HCT116 (cell line): Measurements from ENCODE around the gene ZDHHC4. TPM values are rescaled to one million over a fixed set of nuclear protein-coding genes. Genes with fewer than 3 reads are reported as not detected.
A peak's percentile ranks its signal among the peaks of the same experiment; 100 is the strongest.
"Not testable (repeated sequence)": the region's sequence is repeated elsewhere in the genome, so short reads cannot be mapped to it uniquely, and the experiment has no call there.

ENCODE experiments used
- ATAC-seq: fragments of 200-7000 bp; cut with Tn5 transposase; 2 replicates; pipeline ENCODE4 v1.9.1; 2020; ENCODE audit warnings: mild to moderate bottlenecking, moderate library complexity
- BruUV-seq: library from RNA; stranded (reverse); fragments of 400-500 nt; replicated peaks from 2 replicates; lab custom pipeline; 2021; lab: Mats Ljungman, UMichigan
- CTCF ChIA-PET: fragments of 300-600 bp; sonication (Branson Sonifier 250); formaldehyde crosslinking; loops from one replicate; lab custom pipeline; 2021; ENCODE audit warnings: antibody characterized with exemption; lab: Charles Lee
- POLR2A ChIA-PET: fragments of 300-600, 350-600 bp; sonication (Branson Sonifier 250); formaldehyde crosslinking; loops from one replicate; lab custom pipeline; 2021; ENCODE audit warnings: antibody characterized with exemption; lab: Charles Lee
- RAD21 ChIA-PET, 2 experiments: fragments of 300-600 bp; sonication (Branson Sonifier 250); formaldehyde crosslinking; loops; one replicate each; lab custom pipeline; 2023; ENCODE audit warnings: low total read pairs in 2 of 2; ENCODE audit not compliant: uncharacterized antibody in 2 of 2, unreplicated experiment in 2 of 2, low non-redundant PET in 1 of 2; lab: Charles Lee
- DNase-seq: peaks from one replicate; pipeline ENCODE4 v3.0.0-alpha.2; 2010; ENCODE audit warnings: low read depth, low spot score
- H2AFZ ChIP-seq: fragments of 200-600 bp; shearing (Covaris generic), sonication (generic); 2 replicates; pipeline ENCODE4 v1.6.1; 2017; ENCODE audit warnings: low read depth, mixed run types, mixed read lengths, antibody characterized with exemption, low read length; ENCODE audit not compliant: poor library complexity, severe bottlenecking
- H3K27ac ChIP-seq: 2 replicates; pipeline ENCODE4 v1.5.1; 2012; ENCODE audit warnings: low read depth, low read length
- H3K27me3 ChIP-seq: fragments of 200-600 bp; sonication (generic); 2 replicates; pipeline ENCODE4 v1.6.1; 2016; ENCODE audit warnings: mixed run types, low read length, mixed read lengths; ENCODE audit not compliant: insufficient read depth
- H3K36me3 ChIP-seq, 2 experiments: fragments of 200-500 bp in 1 of 2; fragments of 200-600 bp in 1 of 2; sonication (Bioruptor generic) in 1 of 2; sonication (generic) in 1 of 2; 2 replicates each; pipeline versions ENCODE4 v1.5.1 to v1.6.1; 2014 to 2016; ENCODE audit warnings: low read length in 2 of 2, inconsistent platforms in 1 of 2, mixed read lengths in 1 of 2, mixed run types in 1 of 2; ENCODE audit not compliant: insufficient read depth in 2 of 2, control insufficient read depth in 1 of 2
- H3K4me1 ChIP-seq, 2 experiments: fragments of 200-600 bp in 1 of 2; sonication (generic) in 1 of 2; 2 replicates each; pipeline versions ENCODE4 v1.5.1 to v1.6.1; 2012 to 2017; ENCODE audit warnings: low read length in 2 of 2, inconsistent platforms in 1 of 2, mild to moderate bottlenecking in 1 of 2, mixed read lengths in 1 of 2, mixed run types in 1 of 2, moderate library complexity in 1 of 2; ENCODE audit not compliant: insufficient read depth in 2 of 2, control insufficient read depth in 1 of 2
- H3K4me2 ChIP-seq: fragments of 200-600 bp; sonication (generic); 2 replicates; pipeline ENCODE4 v1.6.1; 2017; ENCODE audit warnings: mixed run types, low read length, mixed read lengths
- H3K4me3 ChIP-seq, 2 experiments: fragments of 200-600 bp in 1 of 2; sonication (generic) in 1 of 2; replicated peaks in 1 of 2; 2 replicates each; pipeline ENCODE4 v1.5.1; 2011 to 2016; ENCODE audit warnings: low read length in 2 of 2, control low read depth in 1 of 2, low read depth in 1 of 2, mild to moderate bottlenecking in 1 of 2, mixed read lengths in 1 of 2, mixed run types in 1 of 2
- H3K79me2 ChIP-seq: fragments of 200-600 bp; sonication (generic); 2 replicates; pipeline ENCODE4 v1.6.1; 2017; ENCODE audit warnings: mild to moderate bottlenecking, mixed run types, low read length, moderate library complexity, mixed read lengths; ENCODE audit not compliant: insufficient read depth
- H3K9ac ChIP-seq: fragments of 200-600 bp; sonication (generic); 2 replicates; pipeline ENCODE4 v1.6.1; 2016; ENCODE audit warnings: low read length, mixed read lengths
- H3K9me2 ChIP-seq: fragments of 200-600 bp; sonication (generic), shearing (Covaris generic); 2 replicates; pipeline ENCODE4 v1.6.1; 2017; ENCODE audit warnings: mixed run types, mild to moderate bottlenecking, moderate library complexity; ENCODE audit not compliant: insufficient read depth
- H3K9me3 ChIP-seq, 2 experiments: fragments of 200-500 bp in 1 of 2; fragments of 200-600 bp in 1 of 2; sonication (Bioruptor generic) in 1 of 2; sonication (generic) in 1 of 2; 2 replicates each; pipeline ENCODE4 v1.6.1; 2014 to 2017; ENCODE audit warnings: low read length in 2 of 2, mixed read lengths in 2 of 2, inconsistent platforms in 1 of 2, low read depth in 1 of 2, mild to moderate bottlenecking in 1 of 2, mixed run types in 1 of 2, moderate library complexity in 1 of 2; ENCODE audit not compliant: control insufficient read depth in 1 of 2, insufficient read depth in 1 of 2
- H4K20me1 ChIP-seq: fragments of 200-600 bp; sonication (generic), shearing (Covaris generic); 2 replicates; pipeline ENCODE4 v1.6.1; 2017; ENCODE audit warnings: mixed run types, mild to moderate bottlenecking, moderate library complexity; ENCODE audit not compliant: insufficient read depth
- CBX3 ChIP-seq: IDR thresholded peaks from 2 replicates; pipeline ENCODE4 v1.6.1; 2012; ENCODE audit warnings: low read depth
- RAD21 ChIP-seq: IDR thresholded peaks from 2 replicates; pipeline ENCODE4 v1.6.1; 2012; ENCODE audit warnings: low read depth, mild to moderate bottlenecking
- YY1 ChIP-seq: IDR thresholded peaks from 2 replicates; pipeline ENCODE4 v1.6.1; 2011; ENCODE audit warnings: low read length, low read depth, moderate library complexity, mild to moderate bottlenecking; ENCODE audit not compliant: insufficient replicate concordance; ENCODE audit errors: extremely low read depth
- intact Hi-C: fragments of 100-400 bp; cut with micrococcal nuclease; formaldehyde crosslinking; loops from 2 replicates; pipeline ENCODE4 v1.10.0; 2022
- total RNA-seq: library from RNA; stranded (reverse); gene quantifications from one replicate; pipeline ENCODE4 v1.2.1, GENCODE V29; 2021; ENCODE audit not compliant: unreplicated experiment
- TF ChIP-seq, protein P1 (sequence below), 3 experiments: fragments of 200-600 bp in 1 of 3; sonication (generic) in 1 of 3; IDR thresholded peaks in 2 of 3; conservative IDR thresholded peaks in 1 of 3; 2 replicates each; pipeline ENCODE4 v1.5.1; 2012 to 2017; ENCODE audit warnings: low read depth in 2 of 3, low read length in 2 of 3, antibody characterized with exemption in 1 of 3, borderline replicate concordance in 1 of 3, control low read depth in 1 of 3, mild to moderate bottlenecking in 1 of 3, mixed read lengths in 1 of 3, mixed run types in 1 of 3, moderate library complexity in 1 of 3; ENCODE audit not compliant: insufficient read depth in 1 of 3

The ZDHHC4 gene
- total RNA-seq, 1 experiment from 2014 or later = 59.3 TPM

DNA sequence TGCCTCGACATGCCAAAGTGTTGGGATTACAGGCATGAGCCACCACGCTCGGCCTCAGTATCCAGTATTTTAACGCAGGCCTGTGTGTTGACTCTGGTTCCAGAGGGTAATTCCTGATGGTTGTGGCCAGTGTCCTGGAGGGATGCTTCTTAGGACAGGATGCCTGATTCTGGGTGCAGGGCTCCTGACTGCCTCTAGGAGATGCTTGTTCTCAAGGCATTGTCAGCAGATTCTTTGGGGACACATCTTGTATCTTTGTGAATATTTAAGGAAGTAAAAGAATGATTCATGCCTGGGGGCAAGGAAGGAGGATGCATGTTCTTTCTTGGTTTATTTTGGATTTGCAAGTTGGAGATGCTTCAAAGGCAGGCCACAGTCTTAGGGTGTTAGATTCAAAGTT, 2.2 kb downstream of the ZDHHC4 start:
- H4K20me1 ChIP-seq = no peaks in the 10 kb centered on the region
- no peak overlapping the region for H3K4me3 ChIP-seq
- H3K27me3 ChIP-seq = no peaks in the 10 kb centered on the region
- no TSS peak for BruUV-seq
- H3K9ac ChIP-seq = no peak overlapping the region
- no peaks in the 10 kb centered on the region for H3K9me3 ChIP-seq
- intact Hi-C loops = no loop called here
- H2AFZ ChIP-seq = no peak overlapping the region
- ChIA-PET POLR2A (no interaction called here), CTCF (no interaction called here)
- no peak overlapping the region for H3K27ac ChIP-seq
- peaks cover 22% of the 10 kb centered on the region; the same call in 1 of the 2 replicates for H3K79me2 ChIP-seq
- ATAC-seq (no peak), DNase-seq (no peak)
- H3K4me2 ChIP-seq = no peak overlapping the region
- peaks cover 12 to 16% of the 10 kb centered on the region in 2 experiments; a peak in 2 of 4 replicates for H3K36me3 ChIP-seq
- H3K9me2 ChIP-seq = no peaks in the 10 kb centered on the region
- TF ChIP-seq RAD21 = peak; percentile 18; the same call in 1 of the 2 replicates
- no peak for TF ChIP-seq YY1
- TF ChIP-seq CBX3 = no peak
- TF ChIP-seq, protein P1, sequence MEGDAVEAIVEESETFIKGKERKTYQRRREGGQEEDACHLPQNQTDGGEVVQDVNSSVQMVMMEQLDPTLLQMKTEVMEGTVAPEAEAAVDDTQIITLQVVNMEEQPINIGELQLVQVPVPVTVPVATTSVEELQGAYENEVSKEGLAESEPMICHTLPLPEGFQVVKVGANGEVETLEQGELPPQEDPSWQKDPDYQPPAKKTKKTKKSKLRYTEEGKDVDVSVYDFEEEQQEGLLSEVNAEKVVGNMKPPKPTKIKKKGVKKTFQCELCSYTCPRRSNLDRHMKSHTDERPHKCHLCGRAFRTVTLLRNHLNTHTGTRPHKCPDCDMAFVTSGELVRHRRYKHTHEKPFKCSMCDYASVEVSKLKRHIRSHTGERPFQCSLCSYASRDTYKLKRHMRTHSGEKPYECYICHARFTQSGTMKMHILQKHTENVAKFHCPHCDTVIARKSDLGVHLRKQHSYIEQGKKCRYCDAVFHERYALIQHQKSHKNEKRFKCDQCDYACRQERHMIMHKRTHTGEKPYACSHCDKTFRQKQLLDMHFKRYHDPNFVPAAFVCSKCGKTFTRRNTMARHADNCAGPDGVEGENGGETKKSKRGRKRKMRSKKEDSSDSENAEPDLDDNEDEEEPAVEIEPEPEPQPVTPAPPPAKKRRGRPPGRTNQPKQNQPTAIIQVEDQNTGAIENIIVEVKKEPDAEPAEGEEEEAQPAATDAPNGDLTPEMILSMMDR (IDR thresholded peaks at IDR 0.05 in 2 of 3, conservative IDR thresholded peaks at IDR 0.05 in 1 of 3; ENCODE audit: borderline replicate concordance in 1 of 3, insufficient read depth in 1 of 3, low read depth in 2 of 3, low read length in 2 of 3) = peak in 2 of 3 experiments; percentile 36 to 46; a peak in 4 of 6 replicates
- TF ChIP-seq, all 23 proteins: peak for 2
- peaks cover 11 to 23% of the 10 kb centered on the region in 2 experiments for H3K4me1 ChIP-seq
- RAD21 ChIA-PET = no interaction called here

- POLR2A ChIA-PET, H3K79me2 ChIP-seq, H3K4me2 ChIP-seq, H3K27me3 ChIP-seq, H3K9me2 ChIP-seq, H3K9ac ChIP-seq, H3K9me3 ChIP-seq, DNase-seq, BruUV-seq, H3K4me3 ChIP-seq, H2AFZ ChIP-seq, H3K27ac ChIP-seq, ATAC-seq, H3K4me1 ChIP-seq, H4K20me1 ChIP-seq, CTCF ChIA-PET: not testable (repeated sequence)
- H3K36me3 ChIP-seq = peaks cover 17 to 22% of the 10 kb centered on the region in 2 experiments; a peak in 3 of 4 replicates
- RAD21 ChIA-PET = interaction anchor here in 1 of 2 experiments (0.6 kb wide), 1 partner anchor 70 kb away, joined by 3 read pairs; no protein-coding TSS in a partner anchor
- intact Hi-C loops = loop anchor here (10.0 kb wide), 1 partner anchor 269 kb away; no protein-coding TSS in a partner anchor
Observed at GRCh38 chr7:6585746-6586432, 8.6 kb downstream of the ZDHHC4 start.
